Activated CD4-positive, alpha-beta T cell treated with anti-CD3 and anti-CD28 coated beads, Interleukin-2, amount 50 U/mL, for 4 hours (primary cell): ENCODE data around the gene TSEN15.
"Not testable (repeated sequence)": the region's sequence is repeated elsewhere in the genome, so short reads cannot be mapped to it uniquely, and the experiment has no call there.

Source experiments
- DNase-seq, 2 experiments: peaks; one replicate each; pipeline ENCODE4 v3.0.0-alpha.2; 2020

Gene TSEN15

GRCh38 chr1:184031409-184032107, 20.0 kb upstream of the TSEN15 start:
- no peak for DNase-seq

GRCh38 chr1:184032306-184032929, 19.1 kb upstream of the TSEN15 start:
- no peak for DNase-seq

GRCh38 chr1:184032930-184033418, 18.6 kb upstream of the TSEN15 start:
- DNase-seq = no peak

DNA sequence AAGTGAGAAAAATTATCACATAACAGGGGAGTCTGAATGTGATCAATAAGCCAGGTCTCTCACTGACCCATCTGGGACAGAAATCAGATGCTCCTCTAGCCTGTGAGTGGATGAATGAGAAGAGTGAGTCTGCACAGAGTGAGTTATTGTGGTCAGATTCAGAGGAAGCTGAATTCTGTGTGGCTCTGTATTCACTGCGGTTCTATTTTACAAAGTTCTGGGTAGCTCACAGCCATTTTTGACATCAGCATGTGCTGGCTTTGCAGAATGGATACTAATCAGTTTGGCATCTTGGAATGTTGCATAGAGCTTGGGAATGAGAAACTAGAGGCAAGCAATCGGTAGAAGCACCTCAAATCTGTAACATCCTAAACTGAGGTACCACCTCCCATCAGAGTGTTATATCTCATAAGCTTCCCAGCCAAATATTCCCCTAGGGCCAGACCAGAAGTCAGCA, 17.8 kb upstream of the TSEN15 start:
- DNase-seq = no peak

DNA sequence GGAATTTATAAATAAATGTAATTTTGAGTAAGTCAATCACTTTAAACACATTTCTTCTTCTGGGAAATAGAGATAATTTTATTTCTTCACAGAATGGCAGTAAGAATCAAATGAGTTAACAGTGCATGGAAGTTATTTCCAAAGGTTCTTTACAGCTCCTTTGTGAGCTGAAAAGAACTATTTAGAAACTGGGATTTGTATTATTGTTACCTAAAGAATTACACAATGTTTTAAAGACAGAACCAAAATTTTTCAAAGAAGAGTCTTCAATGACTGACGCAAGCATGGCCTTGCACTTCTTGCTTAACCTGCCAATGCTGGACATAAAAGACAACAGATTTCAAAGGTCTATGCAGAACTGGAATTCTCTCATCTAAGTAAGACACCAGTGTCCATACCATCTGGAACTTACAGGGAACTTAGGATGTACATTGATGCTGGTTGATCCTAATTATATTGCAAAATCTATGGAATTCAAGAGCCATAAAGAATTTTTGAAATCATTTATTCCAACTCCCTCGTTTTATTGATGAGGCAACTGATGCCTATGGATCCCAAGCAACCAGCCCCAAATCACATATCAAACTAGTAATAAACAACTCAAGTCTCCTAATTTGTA, 16.7 kb upstream of the TSEN15 start:
- DNase-seq = no peak

DNA sequence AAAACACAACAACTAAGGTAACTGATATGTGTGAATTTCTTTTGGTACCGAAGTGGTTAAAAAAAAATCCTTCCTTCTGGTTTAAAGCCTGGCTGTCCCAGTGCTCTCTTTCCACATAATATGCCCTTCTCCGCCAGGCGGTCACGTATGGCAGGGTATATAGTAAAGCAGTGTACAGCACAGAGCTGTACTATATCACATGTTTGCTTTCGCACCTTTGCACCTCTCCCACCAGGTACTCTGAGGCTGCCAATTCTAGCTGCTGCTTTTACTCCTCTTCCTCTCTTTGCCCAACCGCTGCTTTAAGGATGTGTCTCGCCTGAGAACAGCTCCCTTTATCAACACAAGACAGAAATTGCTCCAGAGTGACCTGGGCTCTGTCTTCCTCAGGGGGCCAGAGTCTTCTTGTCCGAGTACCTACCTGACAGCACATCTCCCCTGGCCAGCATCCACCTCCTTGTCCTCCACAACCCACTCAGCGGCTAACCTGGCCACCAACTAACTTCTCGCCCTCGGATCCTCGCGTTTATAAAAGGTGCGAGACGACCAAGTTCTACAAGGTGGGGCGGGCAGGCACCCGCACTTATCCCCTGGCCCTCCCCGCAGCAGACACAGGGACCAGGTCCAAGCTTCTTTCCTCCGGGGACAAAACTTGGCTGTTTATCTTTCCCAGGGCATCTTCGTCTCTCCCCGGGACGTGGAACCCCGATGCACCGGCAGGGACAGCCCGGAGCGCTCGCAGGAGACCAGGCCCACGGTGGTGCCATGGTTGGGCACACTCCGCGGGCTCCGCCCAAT, 15.6 kb upstream of the TSEN15 start:
- DNase-seq = no peak

DNA sequence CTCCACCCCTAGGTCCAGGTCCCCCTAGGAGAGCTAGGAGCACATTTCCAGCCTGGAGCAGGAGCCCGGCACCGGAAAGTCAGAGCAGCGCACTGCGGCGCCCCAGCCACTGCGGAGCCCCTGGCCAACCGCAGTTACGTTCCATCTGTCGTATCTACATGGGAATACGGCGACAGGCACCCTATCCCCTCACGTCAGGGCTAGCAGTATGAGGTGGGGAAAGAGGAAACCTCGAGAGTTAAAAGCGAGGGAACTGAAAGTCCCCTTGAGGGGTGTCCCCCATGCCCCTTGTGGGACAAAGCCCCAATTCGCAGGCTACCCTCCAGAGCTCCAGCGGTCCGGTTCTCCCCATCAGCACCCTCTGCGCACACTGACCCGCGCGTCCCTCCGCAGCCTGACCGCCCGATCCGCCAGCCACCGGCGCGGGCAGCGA, 15.0 kb upstream of the TSEN15 start:
- no peak for DNase-seq

DNA sequence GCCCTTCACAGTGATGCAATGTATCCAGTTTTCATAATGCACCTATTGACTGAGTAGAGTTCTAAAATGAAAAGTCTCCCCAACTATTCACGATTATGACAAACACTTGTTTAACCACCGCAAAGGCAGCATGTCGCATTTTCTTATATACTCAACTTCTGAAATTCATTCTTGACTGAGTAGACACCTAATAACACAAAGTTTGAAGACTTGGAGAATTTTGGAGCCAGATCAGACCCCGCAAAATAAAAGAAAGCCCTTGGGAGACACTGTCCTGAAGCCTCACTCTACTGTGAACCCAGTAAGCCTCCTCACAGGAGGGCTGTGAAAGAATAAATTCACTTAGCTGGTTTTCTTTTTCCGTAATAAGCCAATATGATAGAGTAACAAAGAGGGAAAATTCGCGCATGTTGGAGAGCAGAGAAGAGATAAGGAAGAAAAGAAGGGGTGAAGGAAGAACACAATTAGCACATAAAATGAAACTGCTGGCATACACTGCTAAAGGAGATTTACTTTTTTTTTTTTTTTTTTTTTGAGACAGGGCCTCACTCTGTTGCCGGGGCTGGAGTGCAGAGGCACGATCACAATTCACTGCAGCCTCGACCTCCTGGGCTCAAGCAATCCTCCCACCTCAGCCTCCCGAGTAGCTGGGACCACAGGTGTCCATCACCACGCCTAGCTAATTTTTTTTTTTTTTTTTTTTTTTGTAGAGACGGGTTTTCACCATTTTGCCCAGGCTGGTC, 13.5 kb upstream of the TSEN15 start:
- no peak for DNase-seq

- DNase-seq = no peak
These were observed 12.4 kb upstream of the TSEN15 start for GRCh38 chr1:184039126-184039525.

DNA sequence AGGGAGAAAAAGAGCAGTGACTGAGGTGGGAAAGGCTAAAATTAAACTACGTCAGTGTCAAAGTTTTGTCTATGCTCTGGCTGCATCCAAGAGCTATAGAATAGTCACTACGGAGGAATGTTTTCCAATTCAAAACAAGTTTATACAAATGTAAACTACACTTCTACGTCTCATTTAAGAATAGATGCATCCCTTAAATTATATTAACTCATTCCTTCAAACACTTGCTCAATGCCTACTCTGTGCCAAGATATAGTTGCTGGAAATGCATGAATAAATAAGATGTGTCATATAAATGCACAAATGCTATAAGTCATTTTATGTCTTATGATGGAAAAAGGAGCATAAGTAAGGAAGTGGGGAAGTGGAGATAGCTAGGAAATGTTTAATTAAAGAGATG, 9.8 kb upstream of the TSEN15 start:
- no peak for DNase-seq

GRCh38 chr1:184043315-184043714, 8.2 kb upstream of the TSEN15 start:
- not testable (repeated sequence) for DNase-seq

DNA sequence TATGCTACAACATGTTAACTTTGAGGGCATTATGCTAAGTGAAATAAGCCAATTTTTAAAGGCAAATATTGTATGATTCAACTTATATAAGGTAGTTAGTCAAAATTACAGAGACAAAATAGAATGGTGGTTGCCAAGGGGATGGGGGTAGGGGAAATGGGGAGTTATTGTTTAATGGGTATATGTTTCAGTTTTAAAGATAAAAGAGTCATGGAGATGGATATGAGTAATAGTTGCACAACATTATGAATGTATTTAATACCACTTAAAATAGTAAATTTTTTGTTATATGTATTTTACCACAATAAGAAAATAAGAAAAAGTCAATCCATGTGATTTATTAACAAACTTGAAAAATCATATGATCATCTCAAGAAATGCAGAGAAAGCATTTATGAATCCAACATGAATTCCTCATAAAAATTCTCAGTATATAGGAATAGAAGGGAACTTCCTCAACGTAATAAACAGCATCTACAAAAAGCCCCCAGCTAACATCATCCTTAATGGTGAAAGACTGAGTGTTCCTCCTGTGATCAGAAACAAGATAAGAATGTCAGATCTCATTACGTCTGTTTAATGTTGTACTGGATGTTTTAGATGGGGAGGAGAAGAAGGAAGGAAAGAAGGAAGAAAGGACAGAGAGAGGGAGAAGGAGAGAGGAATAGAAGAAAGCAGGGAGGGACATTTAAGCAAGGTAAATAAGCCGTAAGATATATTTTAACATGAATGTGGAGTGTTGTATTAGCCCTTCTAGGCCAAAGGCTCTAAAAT, 6.7 kb upstream of the TSEN15 start:
- DNase-seq = no peak

DNA sequence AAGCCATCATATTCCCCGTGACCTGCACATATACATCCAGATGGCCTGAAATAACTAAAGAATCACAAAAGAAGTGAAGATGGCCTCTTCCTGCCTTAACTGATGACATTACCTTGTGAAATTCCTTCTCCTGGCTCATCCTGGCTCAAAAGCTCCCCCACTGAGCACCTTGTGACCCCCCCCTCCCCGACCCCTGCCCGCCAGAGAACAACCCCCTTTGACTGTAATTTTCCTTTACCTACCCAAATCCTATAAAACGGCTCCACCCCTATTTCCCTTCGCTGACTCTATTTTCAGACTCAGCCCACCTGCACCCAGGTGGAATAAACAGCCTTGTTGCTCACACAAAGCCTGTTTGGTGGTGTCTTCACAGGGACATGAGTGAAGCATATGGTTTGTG, 4.0 kb upstream of the TSEN15 start:
- not testable (repeated sequence) for DNase-seq

GRCh38 chr1:184048561-184049240, 2.8 kb upstream of the TSEN15 start:
- no peak for DNase-seq

DNA sequence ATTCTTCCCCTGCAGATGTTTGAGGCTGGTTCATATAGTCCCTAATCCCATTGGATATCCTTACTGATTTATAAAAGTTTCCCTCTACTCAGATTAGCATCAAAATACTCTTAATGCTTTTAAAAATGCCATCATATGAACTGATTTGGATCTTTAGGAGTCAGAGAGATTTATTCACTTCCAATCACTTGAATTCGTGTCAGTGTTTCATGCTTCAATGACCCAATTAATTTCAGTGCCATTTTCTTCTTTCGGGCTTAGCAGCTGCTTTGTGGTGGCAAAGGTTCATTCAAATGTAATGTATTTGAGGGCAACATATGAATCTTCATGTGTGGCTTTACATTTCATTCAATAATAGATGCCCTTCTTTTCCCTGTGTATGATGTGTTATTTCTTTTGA, 2.2 kb upstream of the TSEN15 start:
- DNase-seq = no peak

DNA sequence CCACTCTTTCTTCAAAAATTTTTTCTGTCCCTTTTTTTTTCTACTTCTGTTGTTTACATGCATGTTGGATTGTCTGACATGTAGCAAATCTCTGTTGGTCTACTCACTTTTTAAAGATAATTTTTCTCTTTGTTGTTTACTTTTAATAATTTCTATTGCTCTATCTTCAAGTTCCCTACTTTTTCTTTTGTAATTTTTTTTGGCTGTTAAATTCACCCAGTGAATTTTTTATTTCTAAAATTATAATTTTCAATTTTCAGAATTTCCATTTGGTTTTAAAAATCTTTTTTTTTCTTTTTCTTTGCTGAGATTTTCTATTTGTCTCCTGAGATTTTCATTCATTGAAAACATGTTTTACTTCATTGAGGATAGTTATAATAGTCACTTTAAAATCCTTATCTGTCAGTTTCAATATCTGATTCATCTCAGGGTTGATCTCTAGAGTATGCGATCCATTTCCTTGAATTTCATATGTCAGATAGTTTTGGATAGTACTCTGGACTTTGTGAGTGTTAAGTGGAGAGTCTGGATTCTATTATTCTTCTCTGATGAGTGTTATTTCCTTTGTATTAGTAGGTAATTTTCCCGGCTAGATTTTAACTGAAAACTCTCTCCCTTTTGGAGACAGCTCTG, 1.6 kb upstream of the TSEN15 start:
- DNase-seq = no peak

- no peak for DNase-seq
These were observed 894 bp upstream of the TSEN15 start for GRCh38 chr1:184050636-184051035.

DNA sequence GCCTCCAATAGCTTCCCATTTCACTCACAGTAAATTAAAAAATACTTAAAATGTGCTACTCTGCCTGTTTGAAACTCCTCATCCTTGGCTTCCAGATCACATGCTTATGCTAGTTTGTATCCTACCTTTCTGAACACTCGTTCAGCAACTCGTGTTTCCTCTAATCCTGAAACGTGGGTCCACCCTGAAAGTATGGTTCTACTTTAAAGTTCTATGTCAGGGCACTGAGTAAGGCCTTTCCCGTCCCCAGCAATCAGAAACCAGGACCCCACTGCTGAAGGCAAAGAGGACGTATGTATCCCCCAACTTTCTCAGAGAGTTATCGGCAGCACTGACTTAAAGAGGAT, 419 bp upstream of the TSEN15 start:
- DNase-seq = no peak

DNA sequence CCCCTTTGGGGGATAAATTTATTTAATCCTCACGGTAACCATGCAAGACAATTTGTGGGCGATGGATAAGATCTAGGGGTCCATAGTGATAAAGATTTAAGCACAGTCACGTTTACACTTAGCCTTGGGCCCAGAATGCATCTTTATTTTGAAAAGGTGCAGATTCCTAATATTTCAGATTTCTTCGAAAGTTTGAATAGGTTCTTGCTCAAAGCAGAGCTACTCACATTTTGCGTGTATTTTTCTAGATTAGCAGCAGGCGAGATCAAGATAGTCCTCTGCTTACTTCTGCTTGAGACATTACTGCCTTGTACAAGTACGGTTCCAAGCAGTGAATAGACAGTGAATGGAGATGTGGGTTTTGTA, 647 bp downstream of the TSEN15 start:
- DNase-seq = no peak

GRCh38 chr1:184052750-184053149, 1.2 kb downstream of the TSEN15 start:
- no peak for DNase-seq

DNA sequence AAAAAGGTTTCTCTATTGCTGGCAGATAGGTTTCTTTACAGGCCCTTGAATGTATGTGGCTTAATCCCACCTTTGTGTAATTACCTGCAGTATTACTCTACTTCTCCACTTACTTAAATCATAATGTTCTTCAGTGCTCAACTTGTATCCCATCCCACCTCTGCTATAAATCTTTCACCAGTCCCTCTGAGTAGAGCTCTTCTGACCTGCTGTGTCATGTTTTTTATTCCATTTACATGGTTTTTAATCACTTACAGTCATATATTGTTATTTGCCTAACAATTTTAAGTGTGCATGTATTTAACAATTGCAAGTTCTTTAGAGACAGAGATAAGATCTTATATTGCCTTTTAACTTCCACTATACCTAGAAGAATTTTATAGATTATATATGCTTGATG, 2.4 kb downstream of the TSEN15 start:
- no peak for DNase-seq
